ENCODE results near the gene EHHADH. TPM values are rescaled to one million over a fixed set of nuclear protein-coding genes. Genes with fewer than 3 reads are reported as not detected.

EHHADH gene
- total RNA-seq, 4 donors from 2014 or later: 4.8 to 7.1 (median 6.3) TPM

DNA sequence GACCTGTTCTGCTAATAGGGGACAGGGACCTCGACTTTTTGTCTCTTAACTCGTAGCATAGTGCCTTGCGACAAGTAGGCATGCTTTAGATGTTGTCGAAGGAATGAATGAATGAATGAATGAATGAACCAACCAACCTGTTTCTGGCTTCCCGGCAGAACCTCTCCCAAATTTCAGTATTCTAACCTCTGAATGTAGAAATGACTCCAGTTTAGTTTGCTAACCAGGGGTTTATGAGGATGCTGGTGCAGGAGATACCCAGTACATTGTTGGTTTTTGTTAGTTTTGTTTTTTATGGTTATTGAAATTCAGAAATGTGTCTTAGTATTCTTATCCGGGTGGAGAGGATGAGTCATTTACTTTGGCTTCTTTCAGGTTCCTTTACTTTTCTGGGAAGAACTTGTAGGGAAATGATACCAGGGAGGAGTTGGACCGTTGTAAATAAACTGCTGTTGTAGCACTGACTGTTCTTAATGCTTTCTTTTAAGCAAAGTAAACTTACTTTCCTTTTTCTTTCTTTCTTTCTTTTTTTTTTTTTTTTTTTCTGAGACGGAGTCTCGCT is 29.6 kb upstream of the EHHADH start:
- H3K27ac ChIP-seq: no peak overlapping the region
- H3K27me3 ChIP-seq: peaks cover 17% of the 10 kb centered on the region
- TF ChIP-seq POLR2A (IDR thresholded peaks at IDR 0.05) (no peak), CTCF (IDR thresholded peaks at IDR 0.05) (no peak), POLR2AphosphoS5 (IDR thresholded peaks at IDR 0.05) (no peak), EP300 (IDR thresholded peaks at IDR 0.05) (no peak)
- H3K36me3 ChIP-seq: no peaks in the 10 kb centered on the region
- 46% methylated on average over 9 of the region's 9 CpGs for WGBS
- peak overlapping the region; percentile 64 for H3K4me3 ChIP-seq
- no peaks in the 10 kb centered on the region for H3K9me3 ChIP-seq
- no peak for DNase-seq (ENCODE audit: low spot score in 2 of 2)
- peaks cover 15% of the 10 kb centered on the region for H3K4me1 ChIP-seq

GRCh38 chr3:185282696-185283373 is 29.0 kb upstream of the EHHADH start:
- no peaks in the 10 kb centered on the region for H3K9me3 ChIP-seq
- H3K27ac ChIP-seq: peak overlapping the region; percentile 48
- no peaks in the 10 kb centered on the region for H3K36me3 ChIP-seq
- H3K27me3 ChIP-seq: peaks cover 22% of the 10 kb centered on the region
- peak in 1 of 3 donors; percentile 60 for TF ChIP-seq POLR2AphosphoS5 (IDR thresholded peaks at IDR 0.05)
- TF ChIP-seq CTCF (IDR thresholded peaks at IDR 0.05): no peak
- WGBS: 1% methylated on average over 39 of the region's 41 CpGs
- peaks cover 15% of the 10 kb centered on the region for H3K4me1 ChIP-seq
- peak overlapping the region; percentile 64 for H3K4me3 ChIP-seq
- DNase-seq (ENCODE audit: low spot score in 2 of 2): peak; percentile 97

- peaks cover 15% of the 10 kb centered on the region for H3K4me1 ChIP-seq
- H3K4me3 ChIP-seq: no peak overlapping the region
- H3K27ac ChIP-seq: no peak overlapping the region
- H3K9me3 ChIP-seq: no peaks in the 10 kb centered on the region
- DNase-seq (ENCODE audit: low spot score in 2 of 2): no peak
- 49% methylated on average over 4 of the region's 4 CpGs for WGBS
- TF ChIP-seq EP300 (IDR thresholded peaks at IDR 0.05) (no peak), POLR2A (IDR thresholded peaks at IDR 0.05) (no peak), CTCF (IDR thresholded peaks at IDR 0.05) (peak in 1 of 2 donors; percentile 32)
- H3K36me3 ChIP-seq: no peaks in the 10 kb centered on the region
- peaks cover 36% of the 10 kb centered on the region for H3K27me3 ChIP-seq
Measured at GRCh38 chr3:185280572-185281365, 26.9 kb upstream of the EHHADH start.

DNA sequence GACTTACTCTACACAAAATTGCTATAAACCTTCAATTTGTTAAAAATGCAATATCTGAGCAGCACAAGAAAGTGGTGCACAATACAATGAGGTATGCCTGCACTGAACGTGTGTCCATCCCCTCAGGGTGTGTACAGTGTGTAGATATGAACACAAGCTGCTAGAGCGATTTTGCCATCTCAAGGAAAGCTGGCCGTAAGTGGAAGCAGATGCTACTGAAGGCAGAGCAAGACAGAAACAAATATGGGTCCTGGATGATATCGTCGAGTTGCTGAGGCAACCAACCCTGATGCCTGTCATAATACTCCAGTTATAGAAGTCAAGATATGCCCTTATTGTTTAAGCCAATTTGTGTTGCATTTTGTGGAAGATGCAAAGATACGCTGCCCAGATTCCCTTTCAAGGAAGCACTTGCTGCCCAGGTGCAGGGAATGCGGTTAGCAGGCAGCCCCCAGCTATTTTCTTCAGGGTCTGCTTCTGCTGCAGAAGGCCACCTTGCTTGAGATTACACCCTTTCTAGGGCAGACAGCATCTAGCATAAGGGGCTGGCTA is 25.8 kb upstream of the EHHADH start:
- Histone ChIP-seq H3K9me3 (no peaks in the 10 kb centered on the region), H3K27ac (no peak overlapping the region), H3K4me1 (peaks cover 15% of the 10 kb centered on the region), H3K36me3 (no peaks in the 10 kb centered on the region), H3K27me3 (peaks cover 39% of the 10 kb centered on the region), H3K4me3 (no peak overlapping the region)
- 78% methylated on average over 7 of the region's 7 CpGs for WGBS
- no peak for DNase-seq (ENCODE audit: low spot score in 2 of 2)
- no peak for TF ChIP-seq POLR2A (IDR thresholded peaks at IDR 0.05)
- no peak for TF ChIP-seq POLR2AphosphoS5 (IDR thresholded peaks at IDR 0.05)
- no peak for TF ChIP-seq EP300 (IDR thresholded peaks at IDR 0.05)
- TF ChIP-seq CTCF (IDR thresholded peaks at IDR 0.05): no peak

- Histone ChIP-seq H3K27me3 (peaks cover 52% of the 10 kb centered on the region), H3K9me3 (no peaks in the 10 kb centered on the region), H3K4me1 (no peaks in the 10 kb centered on the region), H3K4me3 (no peak overlapping the region), H3K27ac (no peak overlapping the region), H3K36me3 (no peaks in the 10 kb centered on the region)
- DNase-seq (ENCODE audit: low spot score in 2 of 2): no peak
- 91% methylated on average over 4 of the region's 4 CpGs for WGBS
- TF ChIP-seq POLR2A (IDR thresholded peaks at IDR 0.05): no peak
- TF ChIP-seq POLR2AphosphoS5 (IDR thresholded peaks at IDR 0.05): no peak
- no peak for TF ChIP-seq CTCF (IDR thresholded peaks at IDR 0.05)
- no peak for TF ChIP-seq EP300 (IDR thresholded peaks at IDR 0.05)
Measured at GRCh38 chr3:185276415-185276814, 22.6 kb upstream of the EHHADH start.
